Gastrocnemius medialis (tissue), 4 donors: ENCODE results near the gene B4GALNT1. TPM values are rescaled to one million over a fixed set of nuclear protein-coding genes. Genes with fewer than 3 reads are reported as not detected.
A peak's percentile ranks its signal among the peaks of the same experiment; 100 is the strongest.

Experiments used
- ATAC-seq, 2 donors: fragments of 150-250 bp; one replicate each; pipeline ENCODE4 v1.9.1; 2016
- DNase-seq, 2 donors: peaks; one replicate each; pipeline ENCODE4 v3.0.0-alpha.2; 2019
- H3K27ac ChIP-seq, 4 donors: fragments of 200-600 bp; sonication (generic); 1 replicate in 1 of 4; 2 replicates in 3 of 4; pipeline ENCODE4 v1.5.1; 2016 to 2018; ENCODE audit warnings: mild to moderate bottlenecking in 2 of 4, moderate library complexity in 1 of 4
- H3K27me3 ChIP-seq, 3 donors: fragments of 200-600 bp; sonication (generic) in 2 of 3; 1 replicate in 1 of 3; 2 replicates in 2 of 3; pipeline versions ENCODE4 v1.5.1 to v1.6.0; 2016 to 2019; ENCODE audit warnings: mild to moderate bottlenecking in 1 of 3, moderate library complexity in 1 of 3
- H3K36me3 ChIP-seq, 2 donors: fragments of 200-600 bp; sonication (generic) in 1 of 2; one replicate each; pipeline ENCODE4 v1.5.1; 2017 to 2018
- H3K4me1 ChIP-seq, 2 donors: fragments of 200-600 bp; sonication (generic) in 1 of 2; one replicate each; pipeline ENCODE4 v1.5.1; 2016 to 2017; ENCODE audit warnings: mild to moderate bottlenecking in 2 of 2
- H3K4me3 ChIP-seq, 4 donors: fragments of 200-600 bp; sonication (generic) in 3 of 4; 1 replicate in 1 of 4; 2 replicates in 3 of 4; pipeline ENCODE4 v1.5.1; 2016 to 2019; ENCODE audit warnings: mild to moderate bottlenecking in 2 of 4
- H3K9me3 ChIP-seq, 3 donors: fragments of 200-600 bp; sonication (generic) in 2 of 3; 1 replicate in 1 of 3; 2 replicates in 2 of 3; pipeline ENCODE4 v1.5.1; 2016 to 2019
- CTCF ChIP-seq, 5 experiments: fragments of 450-650 bp in 3 of 5; fragments of 200-600 bp in 2 of 5; sonication (generic) in 2 of 5; IDR thresholded peaks in 4 of 5; conservative IDR thresholded peaks in 1 of 5; 1 replicate in 4 of 5; 2 replicates in 1 of 5; pipeline ENCODE4 v1.5.1; 2016 to 2019; ENCODE audit warnings: antibody characterized with exemption in 5 of 5, mild to moderate bottlenecking in 3 of 5, moderate library complexity in 3 of 5
- POLR2A ChIP-seq, 2 donors: fragments of 450-650 bp; IDR thresholded peaks; one replicate each; pipeline ENCODE4 v1.6.1; 2017; ENCODE audit warnings: antibody characterized with exemption in 2 of 2, mild to moderate bottlenecking in 2 of 2, moderate library complexity in 2 of 2
- in situ Hi-C, 4 donors: fragments of 200-750 bp; cut with MboI; loops; one replicate each; pipeline versions ENCODE4 v1.15.0 to v1.8.0; 2017; ENCODE audit warnings: low sequenced_read_pairs in 4 of 4
- intact Hi-C: fragments of 100-400 bp; cut with DNase I; formaldehyde crosslinking; loops from one replicate; pipeline ENCODE4 v1.15.1; 2023; ENCODE audit warnings: low total_unique reads
- total RNA-seq, 4 donors: library from RNA; depleted of rRNA; stranded (reverse); fragments of >200 nt; gene quantifications; one replicate each; pipeline versions ENCODE4 v1.1.0 to v1.2.3, GENCODE V29; 2016

Gene B4GALNT1
- total RNA-seq, 4 donors from 2014 or later = 13.2 to 25.5 (median 16.6) TPM

GRCh38 chr12:57631566-57632072 is 1.4 kb downstream of the B4GALNT1 start:
- Histone ChIP-seq H3K9me3 (no peaks in the 10 kb centered on the region), H3K27me3 (peaks cover 0 to 3% (median 0%) of the 10 kb centered on the region in 3 donors), H3K4me3 (peak overlapping the region; percentile 70 to 82 (median 78)), H3K36me3 (peaks cover 0 to 5% of the 10 kb centered on the region in 2 donors), H3K4me1 (peaks cover 0 to 11% of the 10 kb centered on the region in 2 donors), H3K27ac (no peak overlapping the region)
- in situ Hi-C loops (no loop called here), intact Hi-C loops (loop anchor here (2.0 kb wide), 2 partner anchors 49 to 61 kb away; no protein-coding TSS in a partner anchor)
- ATAC-seq (no peak), DNase-seq (no peak)
- TF ChIP-seq POLR2A (IDR thresholded peaks at IDR 0.05) (no peak), CTCF (IDR thresholded peaks at IDR 0.05 in 4 of 5, conservative IDR thresholded peaks at IDR 0.05 in 1 of 5) (no peak)

DNA sequence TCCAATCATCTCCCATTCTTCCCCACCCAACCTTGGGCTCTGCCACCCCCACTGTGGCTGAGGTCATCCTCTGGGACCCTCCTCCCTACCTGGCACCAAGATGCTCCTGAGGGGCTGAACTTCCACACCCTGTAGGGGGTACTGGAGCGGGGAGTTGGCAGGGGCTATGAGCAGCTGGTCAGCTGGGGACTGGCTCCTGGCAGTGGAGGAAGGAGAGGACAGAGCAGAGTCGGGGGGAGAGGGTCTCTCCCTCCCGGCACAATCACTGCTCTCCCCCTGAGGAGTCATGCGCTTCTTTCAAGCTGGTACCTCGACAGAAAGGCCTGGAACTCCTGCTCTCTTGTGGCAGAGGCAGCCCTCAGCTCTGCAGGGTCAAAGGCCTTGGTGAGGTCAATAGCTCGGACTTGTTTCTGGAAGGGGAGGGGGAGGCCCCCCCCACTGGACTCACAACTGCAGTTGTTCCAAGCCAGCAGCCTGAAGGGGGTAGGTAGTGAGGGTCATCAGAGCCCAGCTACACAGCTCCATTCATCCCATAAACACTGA is 2.0 kb downstream of the B4GALNT1 start:
- H3K9me3 ChIP-seq = no peaks in the 10 kb centered on the region
- in situ Hi-C loops (no loop called here), intact Hi-C loops (no loop called here)
- H3K27me3 ChIP-seq = peaks cover 0 to 3% (median 0%) of the 10 kb centered on the region in 3 donors
- peaks cover 0 to 5% of the 10 kb centered on the region in 2 donors for H3K36me3 ChIP-seq
- no peak overlapping the region for H3K4me3 ChIP-seq
- no peak overlapping the region for H3K27ac ChIP-seq
- ATAC-seq (no peak), DNase-seq (no peak)
- H3K4me1 ChIP-seq = peaks cover 0 to 11% of the 10 kb centered on the region in 2 donors
- TF ChIP-seq CTCF (IDR thresholded peaks at IDR 0.05 in 4 of 5, conservative IDR thresholded peaks at IDR 0.05 in 1 of 5) (no peak), POLR2A (IDR thresholded peaks at IDR 0.05) (no peak)

DNA sequence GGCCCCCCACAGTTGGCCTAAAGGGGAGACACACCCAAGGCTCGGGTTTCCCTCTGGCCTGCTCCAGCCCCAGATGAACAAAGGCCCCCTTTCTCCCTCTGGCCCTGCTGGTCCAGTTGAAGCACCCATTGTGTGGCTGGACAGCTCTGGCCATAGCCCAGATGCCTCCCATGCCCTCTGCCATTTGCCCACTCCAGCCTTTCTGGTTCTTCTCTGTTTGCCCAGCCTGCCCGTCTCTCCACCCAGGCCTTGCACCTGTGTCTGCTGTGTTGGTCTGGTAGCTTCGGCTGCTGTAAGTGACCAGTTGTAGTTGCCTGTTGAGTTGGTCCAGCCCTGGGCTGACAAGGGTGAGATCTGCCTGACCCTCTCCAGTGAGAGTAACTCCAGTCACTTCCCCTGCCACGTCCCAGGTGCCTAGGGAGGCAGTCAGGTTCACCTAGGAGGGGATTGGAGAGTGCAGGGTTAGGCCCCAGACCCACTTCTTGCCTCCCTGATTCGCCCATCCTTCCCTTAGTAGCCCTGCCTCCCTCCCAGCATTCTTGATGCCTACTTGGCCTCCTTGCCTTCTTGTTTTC is 3.0 kb downstream of the B4GALNT1 start:
- no peak for DNase-seq
- peaks cover 0 to 4% (median 3%) of the 10 kb centered on the region in 3 donors for H3K27me3 ChIP-seq
- TF ChIP-seq CTCF (IDR thresholded peaks at IDR 0.05 in 4 of 5, conservative IDR thresholded peaks at IDR 0.05 in 1 of 5) (no peak), POLR2A (IDR thresholded peaks at IDR 0.05) (no peak)

DNA sequence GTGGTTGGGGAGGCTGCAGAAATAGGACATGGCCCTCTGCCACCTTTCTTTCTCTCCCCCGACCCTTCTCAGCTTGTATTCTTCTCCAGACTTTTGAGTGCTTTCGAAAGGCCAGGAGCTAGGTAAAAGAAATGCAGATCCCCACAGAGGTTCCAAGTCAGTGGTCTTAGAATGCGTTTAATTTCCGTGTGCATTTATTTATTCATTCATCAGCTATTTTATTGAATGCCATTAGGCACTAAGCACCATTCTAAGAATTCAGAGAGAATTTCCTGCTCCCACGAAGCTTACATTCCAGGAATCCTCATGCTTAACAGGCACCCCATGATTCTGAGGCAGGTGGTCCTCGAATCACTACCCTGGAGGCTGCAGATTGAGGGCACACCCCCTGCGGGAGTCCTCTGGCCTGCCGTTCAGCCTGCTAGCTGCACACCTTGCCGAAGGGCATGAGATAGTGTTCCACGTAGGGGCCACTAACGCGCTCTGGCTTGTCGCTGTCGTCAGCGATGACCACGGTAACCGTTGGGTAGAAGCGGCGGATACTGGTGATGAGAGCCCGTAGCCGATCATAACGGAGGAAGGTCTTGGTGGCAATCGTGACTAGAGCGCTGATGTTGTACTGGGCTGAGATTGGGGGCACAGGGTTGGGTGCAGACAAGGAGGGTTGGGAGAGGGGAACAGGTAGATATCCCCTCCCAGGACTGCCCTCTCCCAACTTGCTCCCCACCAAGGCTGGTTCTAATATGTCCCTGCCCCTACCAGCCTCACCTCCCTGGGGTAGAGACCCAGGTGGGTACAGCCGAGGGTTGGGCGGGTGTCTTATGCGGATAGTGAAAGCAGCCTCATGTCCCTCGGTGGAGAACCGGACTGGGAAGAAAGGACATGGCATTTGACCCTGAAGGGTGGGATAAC is 4.5 kb downstream of the B4GALNT1 start:
- H3K4me1 ChIP-seq = peaks cover 0 to 11% of the 10 kb centered on the region in 2 donors
- intact Hi-C loops = no loop called here
- no peak overlapping the region for H3K27ac ChIP-seq
- TF ChIP-seq CTCF (IDR thresholded peaks at IDR 0.05 in 4 of 5, conservative IDR thresholded peaks at IDR 0.05 in 1 of 5) = no peak
- no peak for TF ChIP-seq POLR2A (IDR thresholded peaks at IDR 0.05)
- H3K27me3 ChIP-seq = peaks cover 3 to 18% (median 15%) of the 10 kb centered on the region in 3 donors
- no peak overlapping the region for H3K4me3 ChIP-seq
- DNase-seq = no peak
- peaks cover 0 to 5% of the 10 kb centered on the region in 2 donors for H3K36me3 ChIP-seq
- in situ Hi-C loops = loop anchor here in 2 of 4 donors (5.0 to 10.0 kb wide), 2 partner anchors 46 to 54 kb away; no protein-coding TSS in a partner anchor
- no peaks in the 10 kb centered on the region for H3K9me3 ChIP-seq
- no peak for ATAC-seq

More for the DNA sequence above, 3.0 kb downstream of the B4GALNT1 start:
- Histone ChIP-seq H3K36me3 (peaks cover 0 to 5% of the 10 kb centered on the region in 2 donors), H3K4me1 (peaks cover 0 to 11% of the 10 kb centered on the region in 2 donors), H3K9me3 (no peaks in the 10 kb centered on the region), H3K27ac (no peak overlapping the region), H3K4me3 (no peak overlapping the region)
- in situ Hi-C loops = loop anchor here in 2 of 4 donors (5.0 to 10.0 kb wide), 2 partner anchors 48 to 55 kb away; no protein-coding TSS in a partner anchor
- intact Hi-C loops = no loop called here
- no peak for ATAC-seq
